Liver (tissue), 9 donors: ENCODE data around the gene BCL2L1. TPM values are rescaled to one million over a fixed set of nuclear protein-coding genes. Genes with fewer than 3 reads are reported as not detected.

Experiments
- DNase-seq: peaks from one replicate; pipeline ENCODE4 v3.0.0-alpha.2; 2017; ENCODE audit warnings: low spot score
- H3K27ac ChIP-seq, 2 donors: one replicate each; pipeline ENCODE4 v1.7.0; 2013; ENCODE audit warnings: inconsistent platforms in 2 of 2, low read length in 2 of 2, control low read depth in 1 of 2, low read depth in 1 of 2, mild to moderate bottlenecking in 1 of 2
- H3K27me3 ChIP-seq, 4 donors: one replicate each; pipeline versions ENCODE4 v1.6.1 to v1.7.0; 2013; ENCODE audit warnings: low read length in 3 of 4, inconsistent platforms in 1 of 4, mild to moderate bottlenecking in 1 of 4, moderate library complexity in 1 of 4; ENCODE audit not compliant: control insufficient read depth in 4 of 4, insufficient read depth in 4 of 4
- H3K36me3 ChIP-seq, 4 donors: one replicate each; pipeline versions ENCODE4 v1.6.1 to v1.7.0; 2013; ENCODE audit warnings: low read length in 3 of 4, mild to moderate bottlenecking in 3 of 4, low read depth in 1 of 4, moderate library complexity in 1 of 4; ENCODE audit not compliant: control insufficient read depth in 4 of 4, insufficient read depth in 3 of 4
- H3K4me1 ChIP-seq, 4 donors: one replicate each; pipeline versions ENCODE4 v1.6.1 to v1.7.0; 2013; ENCODE audit warnings: low read length in 3 of 4, mild to moderate bottlenecking in 3 of 4, moderate library complexity in 1 of 4; ENCODE audit not compliant: control insufficient read depth in 4 of 4, insufficient read depth in 4 of 4
- H3K4me3 ChIP-seq, 3 donors: one replicate each; pipeline versions ENCODE4 v1.6.1 to v1.7.0; 2013; ENCODE audit warnings: low read length in 3 of 3, control low read depth in 1 of 3, low read depth in 1 of 3, mild to moderate bottlenecking in 1 of 3
- H3K9ac ChIP-seq, 2 donors: one replicate each; pipeline ENCODE4 v1.7.0; 2013; ENCODE audit warnings: low read length in 2 of 2, mild to moderate bottlenecking in 2 of 2, moderate library complexity in 2 of 2, control low read depth in 1 of 2, low read depth in 1 of 2
- H3K9me3 ChIP-seq, 4 donors: one replicate each; pipeline versions ENCODE4 v1.6.1 to v1.7.0; 2013; ENCODE audit warnings: low read length in 3 of 4; ENCODE audit not compliant: control insufficient read depth in 4 of 4
- EGR1 ChIP-seq, 2 donors: IDR thresholded peaks; 2 replicates each; pipeline ENCODE4 v1.6.1; 2016 to 2018; ENCODE audit warnings: antibody characterized with exemption in 2 of 2, low read depth in 2 of 2
- FOXA1 ChIP-seq: IDR thresholded peaks from 2 replicates; pipeline ENCODE4 v1.6.1; 2016; ENCODE audit warnings: antibody characterized with exemption
- FOXA2 ChIP-seq: IDR thresholded peaks from 2 replicates; pipeline ENCODE4 v1.6.1; 2016; ENCODE audit warnings: antibody characterized with exemption
- GABPA ChIP-seq, 2 donors: IDR thresholded peaks in 1 of 2; conservative IDR thresholded peaks in 1 of 2; 2 replicates each; pipeline ENCODE4 v1.6.1; 2016; ENCODE audit warnings: antibody characterized with exemption in 2 of 2, mild to moderate bottlenecking in 1 of 2, moderate library complexity in 1 of 2
- HNF4A ChIP-seq, 2 donors: conservative IDR thresholded peaks; 2 replicates each; pipeline ENCODE4 v1.6.1; 2016; ENCODE audit warnings: antibody characterized with exemption in 2 of 2, mild to moderate bottlenecking in 2 of 2
- HNF4G ChIP-seq: IDR thresholded peaks from 2 replicates; pipeline ENCODE4 v1.6.1; 2016; ENCODE audit warnings: antibody characterized with exemption
- JUND ChIP-seq, 2 donors: IDR thresholded peaks; 2 replicates each; pipeline ENCODE4 v1.6.1; 2016; ENCODE audit warnings: antibody characterized with exemption in 2 of 2
- NR2F2 ChIP-seq: IDR thresholded peaks from 2 replicates; pipeline ENCODE4 v1.6.1; 2016; ENCODE audit warnings: antibody characterized with exemption
- RAD21 ChIP-seq, 2 donors: IDR thresholded peaks; 2 replicates each; pipeline ENCODE4 v1.6.1; 2016; ENCODE audit warnings: antibody characterized with exemption in 2 of 2, mild to moderate bottlenecking in 2 of 2
- RXRA ChIP-seq, 2 donors: IDR thresholded peaks; 2 replicates each; pipeline ENCODE4 v1.6.1; 2017 to 2018; ENCODE audit warnings: antibody characterized with exemption in 2 of 2, mild to moderate bottlenecking in 1 of 2
- SP1 ChIP-seq: IDR thresholded peaks from 2 replicates; pipeline ENCODE4 v1.6.1; 2018; ENCODE audit warnings: antibody characterized with exemption, mild to moderate bottlenecking
- TAF1 ChIP-seq: conservative IDR thresholded peaks from 2 replicates; pipeline ENCODE4 v1.6.1; 2016; ENCODE audit warnings: antibody characterized with exemption, mild to moderate bottlenecking
- YY1 ChIP-seq: IDR thresholded peaks from 2 replicates; pipeline ENCODE4 v1.6.1; 2016; ENCODE audit warnings: antibody characterized with exemption, mild to moderate bottlenecking
- WGBS: extraction: QIAGEN DNeasy Blood & Tissue Kit; methylation state at CpG from one replicate; pipeline ENCODE4 v1.1.7; 2013; 5-methylcytosine and 5-hydroxymethylcytosine counted together
- polyA plus RNA-seq, 2 donors: library from polyadenylated mRNA; stranded (reverse) in 1 of 2; unstranded in 1 of 2; fragments of 200-250 nt in 1 of 2; fragments of >200 nt in 1 of 2; fragmentation: Nextera tagmentation in 1 of 2; extraction: Ambion mirVana in 1 of 2; gene quantifications; one replicate each; pipeline versions ENCODE4 v1.2.1 to v1.2.3, GENCODE V29; 2013 to 2015
- total RNA-seq, 2 donors: library from RNA; depleted of rRNA; stranded (reverse); fragments of >200 nt; gene quantifications; one replicate each; pipeline ENCODE4 v1.2.3, GENCODE V29; 2014
- TF ChIP-seq, protein P1 (sequence below): IDR thresholded peaks from 2 replicates; pipeline ENCODE4 v1.6.1; 2016; ENCODE audit warnings: antibody characterized with exemption
- TF ChIP-seq, protein P2 (sequence below): IDR thresholded peaks from 2 replicates; pipeline ENCODE4 v1.6.1; 2016; ENCODE audit warnings: antibody characterized with exemption
- TF ChIP-seq, protein P3 (sequence below): fragments of 150-350 bp; IDR thresholded peaks from 2 replicates; pipeline ENCODE4 v1.5.1; 2017; ENCODE audit warnings: improper control_type of control experiment, low read depth, low read length; ENCODE audit not compliant: missing input control
- TF ChIP-seq, protein P4 (sequence below): IDR thresholded peaks from 2 replicates; pipeline ENCODE4 v1.6.1; 2016; ENCODE audit warnings: antibody characterized with exemption
- TF ChIP-seq, protein P5 (sequence below): IDR thresholded peaks from 2 replicates; pipeline ENCODE4 v1.6.1; 2016; ENCODE audit warnings: antibody characterized with exemption, mild to moderate bottlenecking
- donor health status: healthy.
- donor health status: healthy.
- donor health status: healthy.
- donor health status: healthy.
- donor health status: healthy.

Gene BCL2L1
- total and polyA plus RNA-seq, 4 donors: 29.7 to 124 (median 46.0) TPM

DNA sequence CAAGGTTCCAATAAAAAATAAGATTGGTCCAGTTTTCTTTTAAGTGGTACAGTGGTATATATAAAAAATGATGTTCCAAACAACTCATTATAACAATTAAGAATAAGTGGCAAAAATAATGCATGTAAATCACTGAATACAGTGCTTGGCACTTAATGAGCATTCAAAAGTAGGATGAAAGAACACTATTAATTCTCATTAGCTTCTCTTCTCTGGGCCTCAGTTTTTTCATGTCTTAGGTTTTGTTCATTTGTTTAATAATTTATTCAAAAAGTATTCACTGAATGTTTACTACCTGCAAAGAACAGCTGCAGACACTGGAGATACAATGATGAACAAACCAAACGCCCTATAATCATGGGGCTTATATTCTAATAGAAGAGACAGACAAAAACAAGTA lies 21.1 kb downstream of the BCL2L1 start:
- Histone ChIP-seq H3K4me3 (no peak overlapping the region), H3K27ac (peak overlapping the region; percentile 9 to 97), H3K9me3 (no peaks in the 10 kb centered on the region), H3K9ac (no peak overlapping the region), H3K36me3 (peaks cover 0 to 5% (median 0%) of the 10 kb centered on the region in 4 donors), H3K4me1 (peaks cover 19 to 62% (median 45%) of the 10 kb centered on the region in 4 donors), H3K27me3 (no peaks in the 10 kb centered on the region)
- WGBS: 79% methylated on average over 1 of the region's 1 CpG
- no peak for DNase-seq
- no peak for TF ChIP-seq EGR1 (IDR thresholded peaks at IDR 0.05; ENCODE audit: low read depth in 2 of 2)
- no peak for TF ChIP-seq RAD21 (IDR thresholded peaks at IDR 0.05)
- no peak for TF ChIP-seq RXRA (IDR thresholded peaks at IDR 0.05)
- TF ChIP-seq, protein P1, sequence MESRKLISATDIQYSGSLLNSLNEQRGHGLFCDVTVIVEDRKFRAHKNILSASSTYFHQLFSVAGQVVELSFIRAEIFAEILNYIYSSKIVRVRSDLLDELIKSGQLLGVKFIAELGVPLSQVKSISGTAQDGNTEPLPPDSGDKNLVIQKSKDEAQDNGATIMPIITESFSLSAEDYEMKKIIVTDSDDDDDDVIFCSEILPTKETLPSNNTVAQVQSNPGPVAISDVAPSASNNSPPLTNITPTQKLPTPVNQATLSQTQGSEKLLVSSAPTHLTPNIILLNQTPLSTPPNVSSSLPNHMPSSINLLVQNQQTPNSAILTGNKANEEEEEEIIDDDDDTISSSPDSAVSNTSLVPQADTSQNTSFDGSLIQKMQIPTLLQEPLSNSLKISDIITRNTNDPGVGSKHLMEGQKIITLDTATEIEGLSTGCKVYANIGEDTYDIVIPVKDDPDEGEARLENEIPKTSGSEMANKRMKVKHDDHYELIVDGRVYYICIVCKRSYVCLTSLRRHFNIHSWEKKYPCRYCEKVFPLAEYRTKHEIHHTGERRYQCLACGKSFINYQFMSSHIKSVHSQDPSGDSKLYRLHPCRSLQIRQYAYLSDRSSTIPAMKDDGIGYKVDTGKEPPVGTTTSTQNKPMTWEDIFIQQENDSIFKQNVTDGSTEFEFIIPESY: no peak
- no peak for TF ChIP-seq NR2F2
- TF ChIP-seq JUND (IDR thresholded peaks at IDR 0.05): no peak
- TF ChIP-seq SP1: no peak
- TF ChIP-seq, protein P2, sequence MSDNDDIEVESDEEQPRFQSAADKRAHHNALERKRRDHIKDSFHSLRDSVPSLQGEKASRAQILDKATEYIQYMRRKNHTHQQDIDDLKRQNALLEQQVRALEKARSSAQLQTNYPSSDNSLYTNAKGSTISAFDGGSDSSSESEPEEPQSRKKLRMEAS: no peak
- no peak for TF ChIP-seq HNF4G
- no peak for TF ChIP-seq HNF4A (conservative IDR thresholded peaks at IDR 0.05)
- no peak for TF ChIP-seq YY1
- no peak for TF ChIP-seq GABPA (IDR thresholded peaks at IDR 0.05 in 1 of 2, conservative IDR thresholded peaks at IDR 0.05 in 1 of 2)
- TF ChIP-seq, protein P3, sequence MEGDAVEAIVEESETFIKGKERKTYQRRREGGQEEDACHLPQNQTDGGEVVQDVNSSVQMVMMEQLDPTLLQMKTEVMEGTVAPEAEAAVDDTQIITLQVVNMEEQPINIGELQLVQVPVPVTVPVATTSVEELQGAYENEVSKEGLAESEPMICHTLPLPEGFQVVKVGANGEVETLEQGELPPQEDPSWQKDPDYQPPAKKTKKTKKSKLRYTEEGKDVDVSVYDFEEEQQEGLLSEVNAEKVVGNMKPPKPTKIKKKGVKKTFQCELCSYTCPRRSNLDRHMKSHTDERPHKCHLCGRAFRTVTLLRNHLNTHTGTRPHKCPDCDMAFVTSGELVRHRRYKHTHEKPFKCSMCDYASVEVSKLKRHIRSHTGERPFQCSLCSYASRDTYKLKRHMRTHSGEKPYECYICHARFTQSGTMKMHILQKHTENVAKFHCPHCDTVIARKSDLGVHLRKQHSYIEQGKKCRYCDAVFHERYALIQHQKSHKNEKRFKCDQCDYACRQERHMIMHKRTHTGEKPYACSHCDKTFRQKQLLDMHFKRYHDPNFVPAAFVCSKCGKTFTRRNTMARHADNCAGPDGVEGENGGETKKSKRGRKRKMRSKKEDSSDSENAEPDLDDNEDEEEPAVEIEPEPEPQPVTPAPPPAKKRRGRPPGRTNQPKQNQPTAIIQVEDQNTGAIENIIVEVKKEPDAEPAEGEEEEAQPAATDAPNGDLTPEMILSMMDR: no peak
- TF ChIP-seq FOXA1: no peak
- TF ChIP-seq, protein P4, sequence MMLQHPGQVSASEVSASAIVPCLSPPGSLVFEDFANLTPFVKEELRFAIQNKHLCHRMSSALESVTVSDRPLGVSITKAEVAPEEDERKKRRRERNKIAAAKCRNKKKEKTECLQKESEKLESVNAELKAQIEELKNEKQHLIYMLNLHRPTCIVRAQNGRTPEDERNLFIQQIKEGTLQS: no peak
- TF ChIP-seq, protein P5, sequence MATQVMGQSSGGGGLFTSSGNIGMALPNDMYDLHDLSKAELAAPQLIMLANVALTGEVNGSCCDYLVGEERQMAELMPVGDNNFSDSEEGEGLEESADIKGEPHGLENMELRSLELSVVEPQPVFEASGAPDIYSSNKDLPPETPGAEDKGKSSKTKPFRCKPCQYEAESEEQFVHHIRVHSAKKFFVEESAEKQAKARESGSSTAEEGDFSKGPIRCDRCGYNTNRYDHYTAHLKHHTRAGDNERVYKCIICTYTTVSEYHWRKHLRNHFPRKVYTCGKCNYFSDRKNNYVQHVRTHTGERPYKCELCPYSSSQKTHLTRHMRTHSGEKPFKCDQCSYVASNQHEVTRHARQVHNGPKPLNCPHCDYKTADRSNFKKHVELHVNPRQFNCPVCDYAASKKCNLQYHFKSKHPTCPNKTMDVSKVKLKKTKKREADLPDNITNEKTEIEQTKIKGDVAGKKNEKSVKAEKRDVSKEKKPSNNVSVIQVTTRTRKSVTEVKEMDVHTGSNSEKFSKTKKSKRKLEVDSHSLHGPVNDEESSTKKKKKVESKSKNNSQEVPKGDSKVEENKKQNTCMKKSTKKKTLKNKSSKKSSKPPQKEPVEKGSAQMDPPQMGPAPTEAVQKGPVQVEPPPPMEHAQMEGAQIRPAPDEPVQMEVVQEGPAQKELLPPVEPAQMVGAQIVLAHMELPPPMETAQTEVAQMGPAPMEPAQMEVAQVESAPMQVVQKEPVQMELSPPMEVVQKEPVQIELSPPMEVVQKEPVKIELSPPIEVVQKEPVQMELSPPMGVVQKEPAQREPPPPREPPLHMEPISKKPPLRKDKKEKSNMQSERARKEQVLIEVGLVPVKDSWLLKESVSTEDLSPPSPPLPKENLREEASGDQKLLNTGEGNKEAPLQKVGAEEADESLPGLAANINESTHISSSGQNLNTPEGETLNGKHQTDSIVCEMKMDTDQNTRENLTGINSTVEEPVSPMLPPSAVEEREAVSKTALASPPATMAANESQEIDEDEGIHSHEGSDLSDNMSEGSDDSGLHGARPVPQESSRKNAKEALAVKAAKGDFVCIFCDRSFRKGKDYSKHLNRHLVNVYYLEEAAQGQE: no peak
- no peak for TF ChIP-seq FOXA2
- no peak for TF ChIP-seq TAF1
